ENCODE results near the gene GARIN5A. TPM values are rescaled to one million over a fixed set of nuclear protein-coding genes. Genes with fewer than 3 reads are reported as not detected.

GARIN5A gene
- total RNA-seq, 1 experiment from 2014 or later: 0.84 TPM

DNA sequence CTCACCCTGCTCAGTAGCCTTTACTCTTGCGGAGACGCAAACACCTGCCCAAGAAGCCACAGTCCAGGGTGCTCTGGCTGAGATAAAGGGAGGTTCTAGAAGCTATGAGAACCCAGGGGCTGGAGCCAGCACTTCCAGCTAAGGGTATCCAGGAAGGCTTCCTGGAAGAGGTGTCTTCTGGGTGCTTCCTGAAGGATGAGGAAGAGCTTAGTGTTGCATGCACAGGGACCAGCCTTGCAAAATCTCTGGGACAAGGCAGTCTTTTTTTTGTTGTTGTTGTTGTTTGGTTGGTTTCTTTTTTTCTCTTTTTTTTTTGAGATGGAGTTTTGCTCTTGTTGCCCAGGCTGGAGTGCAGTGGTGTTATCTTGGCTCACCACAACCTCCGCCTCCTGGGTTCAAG, 23.4 kb downstream of the GARIN5A start:
- no peaks in the 10 kb centered on the region for H3K9me3 ChIP-seq (ENCODE audit: low read depth, low read length, poor library complexity, severe bottlenecking)
- H3K36me3 ChIP-seq (ENCODE audit: insufficient read depth, low read length, poor library complexity, severe bottlenecking): no peaks in the 10 kb centered on the region
- no TSS peak for BruUV-seq (replicated peaks)
- no peak overlapping the region for H3K27ac ChIP-seq (ENCODE audit: low read depth, low read length, poor library complexity, severe bottlenecking)
- ChIA-PET CTCF (interaction anchor here (0.5 kb wide), 1 partner anchor 249 kb away, joined by 3 read pairs; no protein-coding TSS in a partner anchor), POLR2A (ENCODE audit: low non-redundant PET) (no interaction called here)
- no peaks in the 10 kb centered on the region for H3K27me3 ChIP-seq (replicated peaks; ENCODE audit: insufficient read depth, low read depth, low read length, poor library complexity)
- DNase-seq (ENCODE audit: low spot score): no peak
- H3K4me3 ChIP-seq (ENCODE audit: low read depth, low read length, poor library complexity, severe bottlenecking): no peak overlapping the region
- no peak for TF ChIP-seq EZH2 (IDR thresholded peaks at IDR 0.05; ENCODE audit: borderline replicate concordance, low read depth, low read length, poor library complexity, severe bottlenecking)
- TF ChIP-seq, protein P1, sequence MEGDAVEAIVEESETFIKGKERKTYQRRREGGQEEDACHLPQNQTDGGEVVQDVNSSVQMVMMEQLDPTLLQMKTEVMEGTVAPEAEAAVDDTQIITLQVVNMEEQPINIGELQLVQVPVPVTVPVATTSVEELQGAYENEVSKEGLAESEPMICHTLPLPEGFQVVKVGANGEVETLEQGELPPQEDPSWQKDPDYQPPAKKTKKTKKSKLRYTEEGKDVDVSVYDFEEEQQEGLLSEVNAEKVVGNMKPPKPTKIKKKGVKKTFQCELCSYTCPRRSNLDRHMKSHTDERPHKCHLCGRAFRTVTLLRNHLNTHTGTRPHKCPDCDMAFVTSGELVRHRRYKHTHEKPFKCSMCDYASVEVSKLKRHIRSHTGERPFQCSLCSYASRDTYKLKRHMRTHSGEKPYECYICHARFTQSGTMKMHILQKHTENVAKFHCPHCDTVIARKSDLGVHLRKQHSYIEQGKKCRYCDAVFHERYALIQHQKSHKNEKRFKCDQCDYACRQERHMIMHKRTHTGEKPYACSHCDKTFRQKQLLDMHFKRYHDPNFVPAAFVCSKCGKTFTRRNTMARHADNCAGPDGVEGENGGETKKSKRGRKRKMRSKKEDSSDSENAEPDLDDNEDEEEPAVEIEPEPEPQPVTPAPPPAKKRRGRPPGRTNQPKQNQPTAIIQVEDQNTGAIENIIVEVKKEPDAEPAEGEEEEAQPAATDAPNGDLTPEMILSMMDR (conservative IDR thresholded peaks at IDR 0.05; ENCODE audit: low read depth, low read length): no peak
- intact Hi-C loops (cut with micrococcal nuclease; ENCODE audit: unreplicated experiment): no loop called here
- H3K4me1 ChIP-seq (ENCODE audit: insufficient read depth, low read length, poor library complexity, severe bottlenecking): peaks cover under 1% of the 10 kb centered on the region

GRCh38 chr19:50451223-50451534, 25.5 kb downstream of the GARIN5A start:
- Histone ChIP-seq H3K4me1 (ENCODE audit: insufficient read depth, low read length, poor library complexity, severe bottlenecking) (no peaks in the 10 kb centered on the region), H3K36me3 (ENCODE audit: insufficient read depth, low read length, poor library complexity, severe bottlenecking) (no peaks in the 10 kb centered on the region), H3K27me3 (replicated peaks; ENCODE audit: insufficient read depth, low read depth, low read length, poor library complexity) (no peaks in the 10 kb centered on the region), H3K27ac (ENCODE audit: low read depth, low read length, poor library complexity, severe bottlenecking) (no peak overlapping the region), H3K4me3 (ENCODE audit: low read depth, low read length, poor library complexity, severe bottlenecking) (no peak overlapping the region), H3K9me3 (ENCODE audit: low read depth, low read length, poor library complexity, severe bottlenecking) (no peaks in the 10 kb centered on the region)
- intact Hi-C loops (cut with micrococcal nuclease; ENCODE audit: unreplicated experiment): no loop called here
- DNase-seq (ENCODE audit: low spot score): no peak
- no TSS peak for BruUV-seq (replicated peaks)
- CTCF ChIA-PET: no interaction called here
- TF ChIP-seq EZH2 (IDR thresholded peaks at IDR 0.05; ENCODE audit: borderline replicate concordance, low read depth, low read length, poor library complexity, severe bottlenecking): no peak
- TF ChIP-seq, protein P1 (conservative IDR thresholded peaks at IDR 0.05; ENCODE audit: low read depth, low read length): no peak
- POLR2A ChIA-PET (ENCODE audit: low non-redundant PET): no interaction called here

DNA sequence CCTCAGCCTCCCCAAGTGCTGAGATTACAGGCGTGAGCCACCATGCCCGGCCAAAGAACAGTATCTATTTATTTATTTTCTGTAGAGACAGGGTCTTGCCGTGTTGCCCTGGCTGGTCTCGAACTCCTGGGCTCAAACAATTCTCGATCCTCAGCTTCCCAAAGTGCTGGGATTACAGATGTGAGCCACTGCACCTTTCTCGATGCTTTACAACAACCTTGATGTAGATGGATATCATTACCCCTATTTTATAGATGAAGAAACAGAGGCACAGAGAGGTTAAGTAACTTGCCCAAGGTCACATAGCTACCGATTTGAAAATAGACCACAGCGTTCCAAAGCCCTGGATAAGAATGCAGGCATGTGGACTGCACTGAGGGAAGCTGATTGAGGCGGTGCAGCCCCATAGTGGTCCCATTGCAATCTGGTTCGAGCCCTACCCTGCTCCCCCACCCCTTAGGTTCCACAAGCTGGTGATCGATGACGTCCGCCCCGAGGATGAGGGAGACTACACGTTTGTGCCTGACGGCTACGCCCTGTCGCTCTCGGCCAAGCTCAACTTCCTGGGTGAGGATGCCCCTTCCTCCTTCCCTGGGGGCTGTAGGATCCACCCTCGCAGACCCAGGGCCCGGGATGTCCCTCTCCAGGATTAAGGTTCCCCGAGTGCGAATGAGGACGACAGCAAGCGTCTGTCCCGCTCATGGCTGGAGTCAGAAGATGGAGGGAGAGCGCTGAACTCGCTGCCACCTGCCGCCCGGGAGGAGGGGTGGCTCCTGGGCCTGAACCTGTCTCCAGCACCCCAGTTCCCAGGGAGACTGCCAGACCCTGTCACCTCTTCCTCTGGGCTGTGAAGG, 26.1 kb downstream of the GARIN5A start:
- intact Hi-C loops (cut with micrococcal nuclease; ENCODE audit: unreplicated experiment): no loop called here
- H3K36me3 ChIP-seq (ENCODE audit: insufficient read depth, low read length, poor library complexity, severe bottlenecking): no peaks in the 10 kb centered on the region
- H3K4me1 ChIP-seq (ENCODE audit: insufficient read depth, low read length, poor library complexity, severe bottlenecking): no peaks in the 10 kb centered on the region
- H3K9me3 ChIP-seq (ENCODE audit: low read depth, low read length, poor library complexity, severe bottlenecking): no peaks in the 10 kb centered on the region
- no peaks in the 10 kb centered on the region for H3K27me3 ChIP-seq (replicated peaks; ENCODE audit: insufficient read depth, low read depth, low read length, poor library complexity)
- H3K4me3 ChIP-seq (ENCODE audit: low read depth, low read length, poor library complexity, severe bottlenecking): no peak overlapping the region
- TF ChIP-seq, protein P1 (conservative IDR thresholded peaks at IDR 0.05; ENCODE audit: low read depth, low read length): no peak
- TF ChIP-seq EZH2 (IDR thresholded peaks at IDR 0.05; ENCODE audit: borderline replicate concordance, low read depth, low read length, poor library complexity, severe bottlenecking): no peak
- ChIA-PET POLR2A (ENCODE audit: low non-redundant PET) (no interaction called here), CTCF (no interaction called here)
- no peak overlapping the region for H3K27ac ChIP-seq (ENCODE audit: low read depth, low read length, poor library complexity, severe bottlenecking)
- no TSS peak for BruUV-seq (replicated peaks)
- no peak for DNase-seq (ENCODE audit: low spot score)
